Stimulated activated naive CD8-positive, alpha-beta T cell treated with anti-CD3 and anti-CD28 coated beads, Interleukin-15, Interleukin-2, amounts not matched to agents 100 ng/mL and 50 ng/mL, for 24 hours (primary cell): Measurements from ENCODE around the gene MBD2.

Experiments
- H3K27ac Mint-ChIP-seq: one replicate; pipeline ENCODE4 v1.8.0; 2021; ENCODE audit warnings: mild to moderate bottlenecking, mixed read lengths
- H3K27me3 Mint-ChIP-seq: one replicate; pipeline ENCODE4 v1.8.0; 2021; ENCODE audit warnings: mixed read lengths
- H3K36me3 Mint-ChIP-seq: one replicate; pipeline ENCODE4 v1.8.0; 2021; ENCODE audit warnings: low read depth, mixed read lengths
- H3K4me1 Mint-ChIP-seq: one replicate; pipeline ENCODE4 v1.8.0; 2021; ENCODE audit warnings: low read depth, mixed read lengths
- H3K4me3 Mint-ChIP-seq: one replicate; pipeline ENCODE4 v1.8.0; 2021; ENCODE audit warnings: mild to moderate bottlenecking, mixed read lengths
- H3K9me3 Mint-ChIP-seq: one replicate; pipeline ENCODE4 v1.8.0; 2021; ENCODE audit warnings: mixed read lengths

Gene MBD2

GRCh38 chr18:54193786-54194185, 30.7 kb downstream of the MBD2 start:
- Mint-ChIP-seq H3K4me1 (peaks cover 10% of the 10 kb centered on the region), H3K27me3 (no peaks in the 10 kb centered on the region), H3K36me3 (peaks cover 46% of the 10 kb centered on the region), H3K4me3 (no peak overlapping the region), H3K9me3 (no peaks in the 10 kb centered on the region), H3K27ac (no peak overlapping the region)

- H3K27me3 Mint-ChIP-seq: no peaks in the 10 kb centered on the region
- peaks cover 10% of the 10 kb centered on the region for H3K4me1 Mint-ChIP-seq
- no peaks in the 10 kb centered on the region for H3K9me3 Mint-ChIP-seq
- peaks cover 44% of the 10 kb centered on the region for H3K36me3 Mint-ChIP-seq
- no peak overlapping the region for H3K27ac Mint-ChIP-seq
- no peak overlapping the region for H3K4me3 Mint-ChIP-seq
Measured at GRCh38 chr18:54192900-54193299, 31.6 kb downstream of the MBD2 start.

DNA sequence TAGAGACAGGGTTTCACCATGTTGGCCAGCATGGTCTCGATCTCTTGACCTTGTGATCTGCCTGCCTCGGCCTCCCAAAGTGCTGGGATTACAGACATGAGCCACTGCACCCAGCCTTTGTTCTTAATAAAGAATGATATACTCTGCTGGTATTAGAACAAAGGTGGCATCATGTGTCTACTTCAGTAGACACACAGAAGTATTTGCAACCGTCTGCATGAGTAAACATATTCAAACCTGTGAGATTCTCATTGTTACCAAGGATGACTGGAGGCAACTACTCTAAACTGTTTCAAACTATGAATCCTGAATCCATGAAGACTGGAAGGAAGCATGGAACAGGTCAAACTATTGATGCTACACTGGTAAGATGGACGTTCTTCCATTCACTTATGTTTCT, 32.1 kb downstream of the MBD2 start:
- no peak overlapping the region for H3K27ac Mint-ChIP-seq

GRCh38 chr18:54191352-54191751, 33.1 kb downstream of the MBD2 start:
- H3K36me3 Mint-ChIP-seq: peaks cover 39% of the 10 kb centered on the region
- H3K4me1 Mint-ChIP-seq: no peaks in the 10 kb centered on the region
- no peaks in the 10 kb centered on the region for H3K27me3 Mint-ChIP-seq
- no peaks in the 10 kb centered on the region for H3K9me3 Mint-ChIP-seq
- no peak overlapping the region for H3K27ac Mint-ChIP-seq
- H3K4me3 Mint-ChIP-seq: no peak overlapping the region

More for the DNA sequence above, 32.1 kb downstream of the MBD2 start:
- Mint-ChIP-seq H3K4me1 (peaks cover 5% of the 10 kb centered on the region), H3K36me3 (peaks cover 43% of the 10 kb centered on the region), H3K27me3 (no peaks in the 10 kb centered on the region), H3K9me3 (no peaks in the 10 kb centered on the region), H3K4me3 (no peak overlapping the region)

DNA sequence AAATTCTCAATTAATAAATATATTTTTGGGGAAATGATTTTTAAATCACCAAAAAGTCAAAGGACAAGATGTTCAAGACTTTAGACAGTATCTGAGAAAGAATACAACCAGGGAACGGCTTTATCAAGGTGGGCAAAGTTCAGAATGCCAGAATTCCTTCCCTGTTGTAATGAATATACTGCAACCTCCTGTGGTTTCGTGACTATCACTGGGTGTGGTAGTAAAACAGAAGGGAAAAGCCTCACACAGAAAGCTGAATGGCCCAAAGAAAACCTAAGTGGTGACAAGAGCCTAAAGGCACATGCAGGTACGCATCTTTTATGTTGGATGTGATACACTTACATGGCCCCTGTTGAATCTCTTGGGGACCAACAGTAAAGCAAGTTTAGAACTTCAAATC, 37.1 kb downstream of the MBD2 start:
- H3K4me1 Mint-ChIP-seq: no peaks in the 10 kb centered on the region
- H3K27ac Mint-ChIP-seq: no peak overlapping the region
- H3K27me3 Mint-ChIP-seq: no peaks in the 10 kb centered on the region
- no peak overlapping the region for H3K4me3 Mint-ChIP-seq
- peaks cover 43% of the 10 kb centered on the region for H3K36me3 Mint-ChIP-seq
- H3K9me3 Mint-ChIP-seq: no peaks in the 10 kb centered on the region

DNA sequence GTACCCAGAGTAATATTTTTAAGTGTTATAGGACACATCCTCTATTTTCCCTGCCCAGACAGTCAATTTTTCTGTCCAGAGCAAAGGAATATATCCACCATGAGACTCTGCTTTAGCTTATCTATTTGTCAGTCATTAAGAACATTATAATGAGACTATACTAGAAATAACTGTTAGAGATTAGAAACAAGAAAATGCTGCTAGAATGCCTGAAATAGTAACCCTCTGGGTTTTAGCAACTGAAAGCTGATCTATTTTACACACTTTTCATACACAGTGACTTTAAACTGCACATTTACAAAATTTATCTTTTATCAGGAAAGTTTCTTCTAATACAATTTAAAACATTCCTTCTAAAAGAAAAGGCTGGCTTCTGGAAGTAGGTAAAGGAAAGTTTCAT, 39.6 kb downstream of the MBD2 start:
- Mint-ChIP-seq H3K27me3 (no peaks in the 10 kb centered on the region), H3K4me1 (peaks cover 3% of the 10 kb centered on the region), H3K36me3 (peaks cover 31% of the 10 kb centered on the region), H3K27ac (no peak overlapping the region), H3K4me3 (no peak overlapping the region), H3K9me3 (no peaks in the 10 kb centered on the region)

- H3K4me3 Mint-ChIP-seq: no peak overlapping the region
- no peak overlapping the region for H3K27ac Mint-ChIP-seq
- H3K27me3 Mint-ChIP-seq: no peaks in the 10 kb centered on the region
- peaks cover 3% of the 10 kb centered on the region for H3K4me1 Mint-ChIP-seq
- no peaks in the 10 kb centered on the region for H3K9me3 Mint-ChIP-seq
- H3K36me3 Mint-ChIP-seq: peaks cover 34% of the 10 kb centered on the region
Measured at GRCh38 chr18:54183390-54183789, 41.1 kb downstream of the MBD2 start.

DNA sequence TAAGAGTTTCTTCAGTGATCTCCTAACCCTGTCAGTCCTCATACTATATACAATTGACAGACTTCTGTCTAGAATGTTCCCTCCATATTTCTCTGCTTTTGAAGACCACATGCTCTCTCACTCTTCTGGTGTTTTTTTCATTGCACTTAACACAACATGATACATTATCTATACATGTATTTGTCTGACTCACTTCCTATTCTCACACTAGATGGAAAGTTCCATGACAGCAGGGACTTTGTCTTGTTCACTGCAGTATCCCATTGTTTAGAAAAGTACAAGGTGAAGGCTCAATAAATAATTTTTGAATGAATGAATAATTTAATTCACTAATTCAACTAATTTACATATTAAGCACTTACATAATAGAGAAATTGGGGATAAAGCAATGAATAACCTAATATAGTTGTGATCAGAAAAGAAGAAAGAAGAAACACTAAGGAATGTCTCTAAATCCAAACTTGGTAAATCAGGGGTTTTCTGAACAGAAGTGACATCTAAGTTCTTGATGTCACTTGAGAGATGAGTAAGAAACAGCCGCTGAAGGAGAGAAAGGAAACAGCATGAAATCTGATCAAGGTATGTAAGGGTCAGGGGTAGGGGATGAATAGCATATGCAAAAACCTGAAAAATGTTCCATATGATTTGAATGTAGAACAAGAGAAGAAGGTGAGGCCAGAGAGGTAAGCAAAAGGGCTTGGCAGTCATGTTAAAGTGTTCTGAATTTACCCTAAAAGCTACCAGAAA, 42.4 kb downstream of the MBD2 start:
- Mint-ChIP-seq H3K36me3 (peaks cover 38% of the 10 kb centered on the region), H3K4me3 (no peak overlapping the region), H3K27me3 (no peaks in the 10 kb centered on the region), H3K27ac (no peak overlapping the region), H3K4me1 (peaks cover 5% of the 10 kb centered on the region), H3K9me3 (no peaks in the 10 kb centered on the region)

DNA sequence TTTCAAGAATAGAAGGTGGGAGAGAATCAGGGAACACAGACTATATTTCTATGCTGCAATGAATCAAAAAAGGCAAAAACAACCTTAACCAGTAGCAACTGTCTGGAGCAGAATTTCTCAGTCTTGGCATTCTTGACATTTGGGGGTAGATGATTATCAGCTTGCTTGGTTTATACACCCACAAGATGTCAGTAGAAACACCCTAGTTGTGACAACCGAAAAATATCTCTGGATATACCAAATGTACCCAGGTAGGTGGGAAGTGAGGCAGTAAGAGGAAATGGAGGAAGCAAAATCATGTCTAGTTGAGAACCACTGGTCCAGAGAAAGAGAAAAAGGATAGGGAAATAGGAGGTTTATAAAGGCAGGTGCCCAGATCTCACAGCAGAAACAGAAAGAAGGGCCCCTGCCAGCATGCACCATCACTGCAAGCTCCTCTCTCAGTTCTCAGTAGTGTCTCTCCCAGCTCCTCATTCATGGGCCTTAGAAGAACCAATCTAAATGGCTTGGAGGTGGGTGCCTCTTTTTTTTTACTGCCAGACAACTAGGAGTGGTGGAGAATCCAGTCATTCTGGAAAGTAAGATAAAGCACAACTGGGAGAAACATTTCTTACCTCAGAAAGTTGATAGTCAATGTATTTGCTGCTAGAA, 50.4 kb downstream of the MBD2 start:
- H3K27ac Mint-ChIP-seq: peak overlapping the region; percentile 74
- H3K4me1 Mint-ChIP-seq: peaks cover 49% of the 10 kb centered on the region
- no peaks in the 10 kb centered on the region for H3K9me3 Mint-ChIP-seq
- no peaks in the 10 kb centered on the region for H3K27me3 Mint-ChIP-seq
- H3K4me3 Mint-ChIP-seq: peak overlapping the region; percentile 41
- H3K36me3 Mint-ChIP-seq: peaks cover 44% of the 10 kb centered on the region

DNA sequence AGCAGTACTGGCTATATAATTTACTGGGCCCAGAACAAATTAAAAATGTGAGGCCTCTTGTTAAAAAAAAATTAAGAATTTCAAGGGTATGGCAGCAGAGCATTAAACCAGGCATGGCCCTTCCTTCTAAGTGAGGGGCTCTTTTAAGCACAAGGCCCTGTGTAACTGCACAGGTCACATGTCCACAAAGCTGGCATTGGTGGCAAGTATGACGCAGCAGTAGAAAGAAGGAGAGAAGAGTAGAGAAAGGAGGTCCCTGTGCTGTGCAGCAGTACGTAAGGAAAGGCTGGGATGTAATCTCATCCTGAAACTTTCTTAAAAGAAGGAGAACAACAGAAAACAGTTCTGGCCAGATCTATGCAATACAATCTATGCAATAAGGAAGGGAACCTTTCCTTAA, 51.2 kb downstream of the MBD2 start:
- Mint-ChIP-seq H3K36me3 (peaks cover 40% of the 10 kb centered on the region), H3K9me3 (no peaks in the 10 kb centered on the region), H3K4me3 (peak overlapping the region; percentile 41), H3K27ac (peak overlapping the region; percentile 74), H3K4me1 (peaks cover 49% of the 10 kb centered on the region), H3K27me3 (no peaks in the 10 kb centered on the region)

DNA sequence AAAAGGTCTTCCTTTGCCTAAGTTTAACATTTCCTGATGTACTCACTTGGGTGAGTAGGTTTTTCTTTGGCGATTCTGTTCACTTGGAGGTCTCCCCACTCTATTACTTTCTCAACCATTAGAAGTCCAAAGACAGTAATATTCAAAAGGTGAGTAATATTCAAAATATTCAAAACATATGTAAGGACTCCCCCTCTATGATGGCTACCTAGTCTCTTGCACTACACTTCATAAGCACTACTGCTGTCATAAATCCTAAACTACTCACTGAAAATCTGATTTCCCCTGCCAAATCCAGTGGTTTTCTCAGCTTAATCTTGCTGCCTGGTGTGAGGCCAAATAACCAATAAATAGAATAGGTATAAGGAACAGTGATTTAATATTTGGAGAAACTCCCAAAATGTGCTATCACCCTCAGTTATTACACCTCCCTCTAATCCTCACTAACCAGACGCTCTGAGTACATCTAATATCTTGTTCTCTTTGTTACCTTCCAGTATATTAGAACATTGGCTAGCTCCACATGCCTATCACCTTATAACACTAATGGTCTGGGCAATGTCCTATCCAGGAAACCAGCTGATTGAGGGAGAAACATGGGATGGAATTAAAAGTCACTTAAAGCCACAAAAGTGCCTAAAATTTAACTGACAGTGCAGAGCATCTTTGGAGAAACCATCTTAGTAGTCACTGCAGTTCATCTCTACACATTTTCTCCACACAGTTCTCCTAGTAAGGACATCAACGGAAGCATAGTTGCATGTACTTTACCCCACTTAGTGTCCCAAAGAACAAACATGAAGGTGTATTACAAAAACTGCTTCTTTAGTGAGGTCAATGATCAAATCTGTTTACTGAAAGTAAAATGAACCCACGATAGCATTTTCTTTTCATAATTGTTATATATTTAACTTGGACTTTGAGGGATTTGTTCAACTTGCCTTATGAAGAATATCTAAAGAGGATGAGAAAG, 54.8 kb downstream of the MBD2 start:
- Mint-ChIP-seq H3K27me3 (no peaks in the 10 kb centered on the region), H3K4me1 (peaks cover 27% of the 10 kb centered on the region), H3K36me3 (peaks cover 30% of the 10 kb centered on the region), H3K4me3 (no peak overlapping the region), H3K9me3 (no peaks in the 10 kb centered on the region), H3K27ac (peak overlapping the region; percentile 16)

GRCh38 chr18:54165450-54165849, 59.0 kb downstream of the MBD2 start:
- H3K36me3 Mint-ChIP-seq: peaks cover 43% of the 10 kb centered on the region
- peaks cover 5% of the 10 kb centered on the region for H3K4me1 Mint-ChIP-seq
- H3K9me3 Mint-ChIP-seq: no peaks in the 10 kb centered on the region
- H3K27me3 Mint-ChIP-seq: no peaks in the 10 kb centered on the region
- H3K27ac Mint-ChIP-seq: no peak overlapping the region
- H3K4me3 Mint-ChIP-seq: no peak overlapping the region

GRCh38 chr18:54163453-54163852, 61.0 kb downstream of the MBD2 start:
- peak overlapping the region; percentile 82 for H3K27ac Mint-ChIP-seq
- H3K36me3 Mint-ChIP-seq: peaks cover 50% of the 10 kb centered on the region

DNA sequence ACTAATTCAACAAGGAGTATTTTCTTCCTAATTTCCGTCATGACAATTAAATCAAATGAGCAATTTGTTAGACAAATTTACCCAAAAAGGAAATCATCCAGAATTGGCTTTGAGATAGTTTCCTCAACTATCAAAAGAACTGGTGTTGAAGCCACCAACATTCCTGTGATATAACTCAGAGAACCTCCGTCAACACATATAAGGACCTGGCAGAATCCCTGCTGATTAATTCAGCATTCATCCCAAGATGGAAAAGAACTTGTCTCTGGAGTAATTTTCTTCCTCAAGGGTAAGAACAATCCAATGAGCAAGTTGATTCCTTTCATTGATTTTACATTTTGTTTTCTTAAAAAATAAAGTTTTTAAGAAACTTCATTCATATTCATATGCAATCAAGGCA, 62.0 kb downstream of the MBD2 start:
- H3K36me3 Mint-ChIP-seq: peaks cover 61% of the 10 kb centered on the region
- peaks cover 5% of the 10 kb centered on the region for H3K4me1 Mint-ChIP-seq

More at GRCh38 chr18:54163453-54163852, 61.0 kb downstream of the MBD2 start:
- Mint-ChIP-seq H3K9me3 (no peaks in the 10 kb centered on the region), H3K27me3 (no peaks in the 10 kb centered on the region), H3K4me1 (peaks cover 5% of the 10 kb centered on the region), H3K4me3 (no peak overlapping the region)

GRCh38 chr18:54161267-54161666, 63.2 kb downstream of the MBD2 start:
- Mint-ChIP-seq H3K9me3 (no peaks in the 10 kb centered on the region), H3K27me3 (no peaks in the 10 kb centered on the region), H3K4me1 (peaks cover 5% of the 10 kb centered on the region), H3K27ac (no peak overlapping the region), H3K4me3 (no peak overlapping the region), H3K36me3 (peaks cover 65% of the 10 kb centered on the region)

More for the DNA sequence above, 62.0 kb downstream of the MBD2 start:
- H3K9me3 Mint-ChIP-seq: no peaks in the 10 kb centered on the region
- no peak overlapping the region for H3K4me3 Mint-ChIP-seq
- H3K27me3 Mint-ChIP-seq: no peaks in the 10 kb centered on the region
- no peak overlapping the region for H3K27ac Mint-ChIP-seq
